Measurements from ENCODE around the gene PAFAH1B2. TPM values are rescaled to one million over a fixed set of nuclear protein-coding genes. Genes with fewer than 3 reads are reported as not detected.

Gene PAFAH1B2
- polyA plus RNA-seq, 1 donor from 2014 or later = 85.9 TPM

GRCh38 chr11:117100556-117100955, 43.5 kb upstream of the PAFAH1B2 start:
- Histone ChIP-seq H3K9ac (ENCODE audit: low read length) (no peak overlapping the region), H3K79me2 (replicated peaks; ENCODE audit: insufficient read depth, low read length) (peaks cover 28% of the 10 kb centered on the region), H3F3A (ENCODE audit: insufficient read depth, low read length, poor library complexity, severe bottlenecking) (no peaks in the 10 kb centered on the region), H3K27me3 (ENCODE audit: insufficient read depth, low read depth, low read length) (no peaks in the 10 kb centered on the region), H3K9me2 (ENCODE audit: insufficient read depth, low read length) (no peaks in the 10 kb centered on the region), H2AFZ (ENCODE audit: low read depth, low read length) (no peak overlapping the region), H3K27ac (ENCODE audit: low read length) (no peak overlapping the region), H3K9me3 (ENCODE audit: low read length) (no peaks in the 10 kb centered on the region), H3K4me2 (ENCODE audit: low read length) (no peak overlapping the region), H3K4me3 (ENCODE audit: low read length) (no peak overlapping the region), H3K36me3 (ENCODE audit: insufficient read depth, low read length) (no peaks in the 10 kb centered on the region), H4K20me1 (ENCODE audit: insufficient read depth) (no peaks in the 10 kb centered on the region)
- TF ChIP-seq TAF1 (IDR thresholded peaks at IDR 0.05; ENCODE audit: low read depth) (no peak), EZH2 (IDR thresholded peaks at IDR 0.05; ENCODE audit: borderline replicate concordance, insufficient read depth, low read length, poor library complexity, severe bottlenecking) (no peak), MXI1 (conservative IDR thresholded peaks at IDR 0.05; ENCODE audit: poor library complexity, severe bottlenecking) (no peak), RAD21 (conservative IDR thresholded peaks at IDR 0.05) (no peak), SMC3 (conservative IDR thresholded peaks at IDR 0.05; ENCODE audit: poor library complexity) (no peak), CTCF (IDR thresholded peaks at IDR 0.05; ENCODE audit: poor library complexity, severe bottlenecking) (no peak), REST (IDR thresholded peaks at IDR 0.05; ENCODE audit: borderline replicate concordance) (no peak), EP300 (conservative IDR thresholded peaks at IDR 0.05; ENCODE audit: poor library complexity, severe bottlenecking) (no peak)

GRCh38 chr11:117107701-117108590, 36.1 kb upstream of the PAFAH1B2 start:
- no peak overlapping the region for H3K9ac ChIP-seq (ENCODE audit: low read length)
- H3K27ac ChIP-seq (ENCODE audit: low read length) = no peak overlapping the region
- no peaks in the 10 kb centered on the region for H3K79me2 ChIP-seq (replicated peaks; ENCODE audit: insufficient read depth, low read length)
- H3K4me2 ChIP-seq (ENCODE audit: low read length) = no peak overlapping the region
- H3K4me3 ChIP-seq (ENCODE audit: low read length) = no peak overlapping the region
- no peaks in the 10 kb centered on the region for H4K20me1 ChIP-seq (ENCODE audit: insufficient read depth)
- H3K27me3 ChIP-seq (ENCODE audit: insufficient read depth, low read depth, low read length) = no peaks in the 10 kb centered on the region
- H3K9me3 ChIP-seq (ENCODE audit: low read length) = no peaks in the 10 kb centered on the region
- TF ChIP-seq POLR2AphosphoS5 (IDR thresholded peaks at IDR 0.05) (no peak), EZH2 (IDR thresholded peaks at IDR 0.05; ENCODE audit: borderline replicate concordance, insufficient read depth, low read length, poor library complexity, severe bottlenecking) (no peak), REST (IDR thresholded peaks at IDR 0.05; ENCODE audit: borderline replicate concordance) (no peak), EP300 (conservative IDR thresholded peaks at IDR 0.05; ENCODE audit: poor library complexity, severe bottlenecking) (no peak), MXI1 (conservative IDR thresholded peaks at IDR 0.05; ENCODE audit: poor library complexity, severe bottlenecking) (no peak), SMC3 (conservative IDR thresholded peaks at IDR 0.05; ENCODE audit: poor library complexity) (no peak), RAD21 (conservative IDR thresholded peaks at IDR 0.05) (no peak), CTCF (IDR thresholded peaks at IDR 0.05; ENCODE audit: poor library complexity, severe bottlenecking) (no peak), TAF1 (IDR thresholded peaks at IDR 0.05; ENCODE audit: low read depth) (no peak)
- H3K36me3 ChIP-seq (ENCODE audit: insufficient read depth, low read length) = no peaks in the 10 kb centered on the region
- no peaks in the 10 kb centered on the region for H3K9me2 ChIP-seq (ENCODE audit: insufficient read depth, low read length)
- no peak overlapping the region for H2AFZ ChIP-seq (ENCODE audit: low read depth, low read length)
- H3F3A ChIP-seq (ENCODE audit: insufficient read depth, low read length, poor library complexity, severe bottlenecking) = no peaks in the 10 kb centered on the region
